Osteoblast (primary cell): ENCODE data around the gene MGAT4C. TPM values are rescaled to one million over a fixed set of nuclear protein-coding genes. Genes with fewer than 3 reads are reported as not detected.
A peak's percentile ranks its signal among the peaks of the same experiment; 100 is the strongest.

ENCODE experiments used
- DNase-seq: peaks from one replicate; pipeline ENCODE4 v3.0.0; 2011; ENCODE audit warnings: low spot score, mixed read lengths; ENCODE audit not compliant: insufficient read length; ENCODE audit errors: missing footprints
- H2AFZ ChIP-seq: 2 replicates; pipeline ENCODE4 v1.6.0; 2011; ENCODE audit warnings: mild to moderate bottlenecking, low read length
- H3K27ac ChIP-seq: 2 replicates; pipeline ENCODE4 v1.5.1; 2011; ENCODE audit warnings: mild to moderate bottlenecking, low read depth, low read length, moderate library complexity
- H3K27me3 ChIP-seq: 2 replicates; pipeline ENCODE4 v1.6.0; 2012; ENCODE audit warnings: mild to moderate bottlenecking, control low read depth, inconsistent platforms, low read length, moderate library complexity; ENCODE audit not compliant: insufficient read depth
- H3K36me3 ChIP-seq: 2 replicates; pipeline ENCODE4 v1.5.1; 2011; ENCODE audit warnings: mild to moderate bottlenecking, low read length, control low read depth, moderate library complexity; ENCODE audit not compliant: insufficient read depth
- H3K4me1 ChIP-seq: 2 replicates; pipeline ENCODE4 v1.5.1; 2011; ENCODE audit warnings: mild to moderate bottlenecking, low read length, control low read depth, moderate library complexity; ENCODE audit not compliant: insufficient read depth
- H3K4me2 ChIP-seq: 2 replicates; pipeline ENCODE4 v1.6.0; 2011; ENCODE audit warnings: mild to moderate bottlenecking, low read length; ENCODE audit not compliant: insufficient read depth
- H3K4me3 ChIP-seq: fragments of 200-600 bp; sonication (generic); 3 replicates; pipeline ENCODE4 v1.5.1; 2012; ENCODE audit warnings: mild to moderate bottlenecking, low read length, inconsistent platforms; ENCODE audit not compliant: insufficient read depth
- H3K79me2 ChIP-seq: 2 replicates; pipeline ENCODE4 v1.6.0; 2012; ENCODE audit warnings: mild to moderate bottlenecking, low read length, control low read depth, inconsistent platforms; ENCODE audit not compliant: insufficient read depth
- H3K9me3 ChIP-seq: 2 replicates; pipeline ENCODE4 v1.5.1; 2011; ENCODE audit warnings: low read depth, low read length, control low read depth
- H4K20me1 ChIP-seq: 2 replicates; pipeline ENCODE4 v1.6.0; 2012; ENCODE audit warnings: mild to moderate bottlenecking, low read length, control low read depth; ENCODE audit not compliant: insufficient read depth
- CTCF ChIP-seq: IDR thresholded peaks from 2 replicates; pipeline ENCODE4 v1.5.1; 2011; ENCODE audit warnings: mild to moderate bottlenecking, low read depth, low read length, moderate library complexity; ENCODE audit errors: extremely low read depth
- total RNA-seq: library from RNA; depleted of rRNA; stranded (reverse); fragments of >200 nt; gene quantifications from 2 replicates; pipeline ENCODE4 v1.2.3, GENCODE V29; 2012

The MGAT4C gene
- total RNA-seq, 1 donor = not detected

DNA sequence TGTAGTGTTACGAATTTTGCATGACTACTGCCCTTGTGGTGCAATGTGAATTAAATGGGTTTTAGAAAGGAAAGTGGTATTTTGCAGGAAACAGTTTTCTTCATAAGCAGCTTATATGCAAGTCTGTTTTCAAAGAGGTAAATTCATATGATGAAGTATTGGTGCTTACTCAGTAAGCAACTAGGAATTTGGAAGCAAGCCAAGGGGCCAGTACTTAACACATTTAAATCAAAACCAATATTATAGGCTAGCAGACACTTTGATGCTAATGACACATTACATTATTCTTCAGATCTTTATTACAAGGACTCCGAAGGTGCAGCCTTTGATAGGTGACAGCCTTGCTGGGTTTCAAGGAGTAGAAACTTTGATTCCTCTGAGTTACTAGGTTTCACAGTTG is 23.1 kb downstream of the MGAT4C start:
- H3K9me3 ChIP-seq = no peaks in the 10 kb centered on the region
- no peak for DNase-seq
- H3K79me2 ChIP-seq = no peaks in the 10 kb centered on the region
- no peak overlapping the region for H3K4me2 ChIP-seq
- H3K4me1 ChIP-seq = no peaks in the 10 kb centered on the region
- no peak for TF ChIP-seq CTCF
- no peaks in the 10 kb centered on the region for H4K20me1 ChIP-seq
- H3K36me3 ChIP-seq = no peaks in the 10 kb centered on the region
- no peak overlapping the region for H3K4me3 ChIP-seq
- no peak overlapping the region for H2AFZ ChIP-seq
- no peak overlapping the region for H3K27ac ChIP-seq
- no peaks in the 10 kb centered on the region for H3K27me3 ChIP-seq

GRCh38 chr12:86230516-86231146 is 25.6 kb downstream of the MGAT4C start:
- no peak overlapping the region for H3K4me3 ChIP-seq
- H4K20me1 ChIP-seq = no peaks in the 10 kb centered on the region
- H3K27me3 ChIP-seq = no peaks in the 10 kb centered on the region
- no peaks in the 10 kb centered on the region for H3K4me1 ChIP-seq
- TF ChIP-seq CTCF = no peak
- H2AFZ ChIP-seq = no peak overlapping the region
- peak; percentile 0 for DNase-seq
- no peak overlapping the region for H3K4me2 ChIP-seq
- H3K79me2 ChIP-seq = no peaks in the 10 kb centered on the region
- no peaks in the 10 kb centered on the region for H3K36me3 ChIP-seq
- no peaks in the 10 kb centered on the region for H3K9me3 ChIP-seq
- no peak overlapping the region for H3K27ac ChIP-seq

- H3K27ac ChIP-seq = no peak overlapping the region
- H3K36me3 ChIP-seq = no peaks in the 10 kb centered on the region
- no peaks in the 10 kb centered on the region for H3K27me3 ChIP-seq
- H2AFZ ChIP-seq = no peak overlapping the region
- H3K79me2 ChIP-seq = no peaks in the 10 kb centered on the region
- no peaks in the 10 kb centered on the region for H3K9me3 ChIP-seq
- TF ChIP-seq CTCF = no peak
- no peaks in the 10 kb centered on the region for H3K4me1 ChIP-seq
- no peak overlapping the region for H3K4me2 ChIP-seq
- H4K20me1 ChIP-seq = no peaks in the 10 kb centered on the region
- H3K4me3 ChIP-seq = no peak overlapping the region
- no peak for DNase-seq
Observed at GRCh38 chr12:86229772-86230171, 26.4 kb downstream of the MGAT4C start.

DNA sequence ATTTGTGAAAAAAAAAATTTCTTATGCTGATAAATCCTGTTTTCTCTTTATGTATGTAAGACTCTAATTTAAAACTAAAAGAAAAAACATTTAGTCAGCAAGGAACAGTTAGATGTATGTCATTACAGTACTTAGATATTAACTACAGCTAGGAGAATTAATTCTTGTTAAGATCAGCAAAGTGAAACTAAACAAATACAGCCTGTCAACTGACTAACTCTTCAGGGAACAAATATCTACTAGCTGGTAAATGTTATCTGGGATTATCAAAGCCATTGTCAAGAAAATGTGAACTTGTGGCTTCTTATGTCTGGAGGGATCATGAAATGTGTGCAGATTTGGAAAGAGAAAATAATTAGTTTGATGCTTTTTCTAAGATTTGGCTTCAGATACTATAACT is 27.5 kb downstream of the MGAT4C start:
- H4K20me1 ChIP-seq = no peaks in the 10 kb centered on the region
- H3K27ac ChIP-seq = no peak overlapping the region
- no peaks in the 10 kb centered on the region for H3K27me3 ChIP-seq
- DNase-seq = no peak
- no peak overlapping the region for H3K4me2 ChIP-seq
- no peaks in the 10 kb centered on the region for H3K4me1 ChIP-seq
- no peak overlapping the region for H2AFZ ChIP-seq
- no peaks in the 10 kb centered on the region for H3K36me3 ChIP-seq
- H3K9me3 ChIP-seq = no peaks in the 10 kb centered on the region
- no peaks in the 10 kb centered on the region for H3K79me2 ChIP-seq
- no peak overlapping the region for H3K4me3 ChIP-seq
- TF ChIP-seq CTCF = no peak
